Activated CD8-positive, alpha-beta T cell treated with anti-CD3 and anti-CD28 coated beads, Interleukin-2, amount 10 ng/mL, durations not matched to agents 7 days and 5 days (primary cell): Measurements from ENCODE around the gene ANK2. TPM values are rescaled to one million over a fixed set of nuclear protein-coding genes. Genes with fewer than 3 reads are reported as not detected.
"Not testable (repeated sequence)": the region's sequence is repeated elsewhere in the genome, so short reads cannot be mapped to it uniquely, and the experiment has no call there.

Experiments
- ATAC-seq: fragments of 150-1000 bp; cut with Tn5 transposase; one replicate; pipeline ENCODE4 v1.10.0; 2021; ENCODE audit warnings: moderate library complexity
- CTCF ChIA-PET: fragments of 350-600 bp; sonication (Branson Sonifier 250); formaldehyde crosslinking; loops from one replicate; lab custom pipeline; 2021; ENCODE audit warnings: antibody characterized with exemption; lab: Charles Lee
- POLR2A ChIA-PET: fragments of 350-600 bp; sonication (Branson Sonifier 250); formaldehyde crosslinking; loops from one replicate; lab custom pipeline; 2021; ENCODE audit warnings: antibody characterized with exemption; lab: Charles Lee
- DNase-seq: peaks from one replicate; pipeline ENCODE4 v3.0.0-alpha.2; 2020
- H3K27ac Mint-ChIP-seq: one replicate; pipeline ENCODE4 v1.8.0; 2021; ENCODE audit warnings: mild to moderate bottlenecking, mixed read lengths
- H3K27me3 Mint-ChIP-seq: one replicate; pipeline ENCODE4 v1.8.0; 2021; ENCODE audit warnings: low read depth, mixed read lengths
- H3K36me3 Mint-ChIP-seq: one replicate; pipeline ENCODE4 v1.8.0; 2021; ENCODE audit warnings: low read depth, mixed read lengths
- H3K4me1 Mint-ChIP-seq: one replicate; pipeline ENCODE4 v1.8.0; 2021; ENCODE audit warnings: low read depth, mixed read lengths
- H3K4me3 Mint-ChIP-seq: one replicate; pipeline ENCODE4 v1.8.0; 2021; ENCODE audit warnings: mild to moderate bottlenecking, mixed read lengths
- H3K9me3 Mint-ChIP-seq: one replicate; pipeline ENCODE4 v1.8.0; 2022; ENCODE audit warnings: mixed read lengths; ENCODE audit not compliant: insufficient read depth
- total RNA-seq, 2 experiments: library from RNA; stranded (reverse); gene quantifications; one replicate each; pipeline ENCODE4 v1.2.3, GENCODE V29; 2021

The ANK2 gene
- total RNA-seq, 2 experiments from 2014 or later = 0.47 to 1.5 TPM

DNA sequence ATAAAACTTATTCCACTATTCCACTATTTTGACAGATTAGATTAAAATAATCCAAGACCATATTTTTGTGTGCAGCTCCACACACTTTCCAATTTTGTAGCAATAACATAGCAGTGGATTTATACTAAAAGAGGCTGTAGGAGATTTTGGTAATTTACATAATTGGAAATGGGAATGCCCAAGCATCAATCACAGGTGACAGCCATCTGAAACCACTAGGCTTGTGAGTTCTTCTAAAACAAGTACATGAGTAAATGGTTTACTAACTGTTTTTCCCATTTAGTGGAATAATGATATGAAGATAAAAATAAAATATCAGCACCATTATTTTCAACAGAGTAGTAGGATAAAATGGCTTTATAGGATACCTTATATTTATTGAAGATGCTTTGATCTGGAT lies 4.4 kb downstream of the ANK2 start:
- DNase-seq (no peak), ATAC-seq (no peak)
- ChIA-PET POLR2A (no interaction called here), CTCF (no interaction called here)
- Mint-ChIP-seq H3K4me3 (no peak overlapping the region), H3K4me1 (peaks cover 2% of the 10 kb centered on the region), H3K27ac (no peak overlapping the region), H3K9me3 (no peaks in the 10 kb centered on the region), H3K36me3 (no peaks in the 10 kb centered on the region), H3K27me3 (peaks cover 2% of the 10 kb centered on the region)

- ChIA-PET CTCF (no interaction called here), POLR2A (no interaction called here)
- no peak overlapping the region for H3K4me3 Mint-ChIP-seq
- peaks cover 2% of the 10 kb centered on the region for H3K4me1 Mint-ChIP-seq
- H3K27ac Mint-ChIP-seq = no peak overlapping the region
- DNase-seq (no peak), ATAC-seq (no peak)
- H3K9me3 Mint-ChIP-seq = no peaks in the 10 kb centered on the region
- H3K36me3 Mint-ChIP-seq = no peaks in the 10 kb centered on the region
- no peaks in the 10 kb centered on the region for H3K27me3 Mint-ChIP-seq
Observed at GRCh38 chr4:113056318-113056717, 6.9 kb downstream of the ANK2 start.

GRCh38 chr4:113057891-113058290 lies 8.4 kb downstream of the ANK2 start:
- no peaks in the 10 kb centered on the region for H3K36me3 Mint-ChIP-seq
- H3K4me3 Mint-ChIP-seq = no peak overlapping the region
- CTCF ChIA-PET = no interaction called here
- H3K27me3 Mint-ChIP-seq = no peaks in the 10 kb centered on the region
- H3K4me1 Mint-ChIP-seq = no peaks in the 10 kb centered on the region
- POLR2A ChIA-PET = no interaction called here
- ATAC-seq = no peak
- no peak overlapping the region for H3K27ac Mint-ChIP-seq
- no peak for DNase-seq
- H3K9me3 Mint-ChIP-seq = no peaks in the 10 kb centered on the region

- Mint-ChIP-seq H3K27me3 (no peaks in the 10 kb centered on the region), H3K4me3 (no peak overlapping the region), H3K27ac (no peak overlapping the region), H3K36me3 (no peaks in the 10 kb centered on the region), H3K9me3 (no peaks in the 10 kb centered on the region), H3K4me1 (no peaks in the 10 kb centered on the region)
- POLR2A ChIA-PET = no interaction called here
- CTCF ChIA-PET = no interaction called here
- no peak for ATAC-seq
- DNase-seq = no peak
Observed at GRCh38 chr4:113059449-113060182, 10.2 kb downstream of the ANK2 start.

DNA sequence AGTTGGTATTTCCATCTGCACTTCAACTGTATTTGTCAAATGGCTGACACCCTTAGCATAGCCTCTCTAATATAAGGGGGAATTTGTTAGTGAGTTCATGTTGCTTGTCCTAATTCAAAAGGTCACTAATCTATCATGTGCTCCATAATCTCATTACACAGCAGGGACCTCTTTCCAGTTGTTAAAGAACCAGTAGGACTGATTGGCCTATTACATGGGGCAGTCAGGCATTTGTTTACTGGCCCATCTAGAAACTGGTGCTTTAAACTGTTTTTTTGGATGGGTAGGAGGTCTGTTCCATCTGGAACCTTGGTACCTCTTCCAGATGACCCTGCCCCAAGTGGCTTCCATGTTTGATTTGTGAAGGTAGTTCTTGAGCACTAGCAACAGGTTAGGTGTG lies 11.4 kb downstream of the ANK2 start:
- Mint-ChIP-seq H3K27me3 (no peaks in the 10 kb centered on the region), H3K4me3 (no peak overlapping the region), H3K9me3 (no peaks in the 10 kb centered on the region), H3K4me1 (no peaks in the 10 kb centered on the region), H3K27ac (no peak overlapping the region), H3K36me3 (no peaks in the 10 kb centered on the region)
- DNase-seq = no peak
- ChIA-PET POLR2A (no interaction called here), CTCF (no interaction called here)
- ATAC-seq = no peak

- no peak overlapping the region for H3K4me3 Mint-ChIP-seq
- H3K27ac Mint-ChIP-seq = no peak overlapping the region
- POLR2A ChIA-PET = no interaction called here
- ATAC-seq = no peak
- CTCF ChIA-PET = no interaction called here
- no peaks in the 10 kb centered on the region for H3K9me3 Mint-ChIP-seq
- H3K36me3 Mint-ChIP-seq = no peaks in the 10 kb centered on the region
- no peaks in the 10 kb centered on the region for H3K27me3 Mint-ChIP-seq
- H3K4me1 Mint-ChIP-seq = no peaks in the 10 kb centered on the region
- DNase-seq = no peak
Observed at GRCh38 chr4:113064244-113064643, 14.8 kb downstream of the ANK2 start.

- ChIA-PET POLR2A (no interaction called here), CTCF (no interaction called here)
- H3K9me3 Mint-ChIP-seq = no peaks in the 10 kb centered on the region
- no peaks in the 10 kb centered on the region for H3K4me1 Mint-ChIP-seq
- ATAC-seq (no peak), DNase-seq (no peak)
- H3K36me3 Mint-ChIP-seq = no peaks in the 10 kb centered on the region
- no peak overlapping the region for H3K27ac Mint-ChIP-seq
- H3K27me3 Mint-ChIP-seq = no peaks in the 10 kb centered on the region
- no peak overlapping the region for H3K4me3 Mint-ChIP-seq
Observed at GRCh38 chr4:113065629-113066028, 16.2 kb downstream of the ANK2 start.

DNA sequence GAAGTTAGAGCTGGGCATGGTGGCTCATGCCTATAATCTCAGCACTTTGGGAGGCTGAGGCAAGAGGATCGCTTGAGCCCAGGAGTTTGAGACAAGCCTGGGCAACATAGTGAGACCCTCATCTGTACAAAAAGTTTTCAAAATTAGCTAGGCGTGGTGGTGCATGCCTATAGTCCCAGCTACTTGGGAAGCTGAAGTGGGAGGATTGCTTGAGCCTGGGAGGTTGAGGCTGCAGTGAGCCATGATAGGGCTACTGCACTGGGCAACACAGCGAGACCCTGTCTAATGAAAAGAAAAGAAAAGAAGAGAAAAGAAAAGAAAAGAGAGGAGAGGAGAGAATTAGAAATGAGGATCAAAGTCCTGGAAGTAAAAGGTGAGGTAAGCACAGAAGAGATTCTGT lies 19.3 kb downstream of the ANK2 start:
- ATAC-seq, H3K36me3 Mint-ChIP-seq, H3K4me3 Mint-ChIP-seq, POLR2A ChIA-PET, H3K9me3 Mint-ChIP-seq, H3K4me1 Mint-ChIP-seq, DNase-seq, H3K27ac Mint-ChIP-seq, H3K27me3 Mint-ChIP-seq, CTCF ChIA-PET: not testable (repeated sequence)

GRCh38 chr4:113069212-113069892 lies 19.9 kb downstream of the ANK2 start:
- POLR2A ChIA-PET = interaction anchor here (0.7 kb wide), 1 partner anchor 90 kb away, joined by 3 read pairs; no protein-coding TSS in a partner anchor
- no peaks in the 10 kb centered on the region for H3K36me3 Mint-ChIP-seq
- no peak for ATAC-seq
- no peaks in the 10 kb centered on the region for H3K4me1 Mint-ChIP-seq
- H3K27ac Mint-ChIP-seq = no peak overlapping the region
- DNase-seq = no peak
- no peaks in the 10 kb centered on the region for H3K27me3 Mint-ChIP-seq
- CTCF ChIA-PET = no interaction called here
- no peak overlapping the region for H3K4me3 Mint-ChIP-seq
- no peaks in the 10 kb centered on the region for H3K9me3 Mint-ChIP-seq

- CTCF ChIA-PET = no interaction called here
- H3K27me3 Mint-ChIP-seq = no peaks in the 10 kb centered on the region
- no peaks in the 10 kb centered on the region for H3K4me1 Mint-ChIP-seq
- no peaks in the 10 kb centered on the region for H3K36me3 Mint-ChIP-seq
- DNase-seq = no peak
- H3K9me3 Mint-ChIP-seq = no peaks in the 10 kb centered on the region
- ATAC-seq = no peak
- no peak overlapping the region for H3K4me3 Mint-ChIP-seq
- no peak overlapping the region for H3K27ac Mint-ChIP-seq
- POLR2A ChIA-PET = no interaction called here
Observed at GRCh38 chr4:113070755-113071154, 21.3 kb downstream of the ANK2 start.

DNA sequence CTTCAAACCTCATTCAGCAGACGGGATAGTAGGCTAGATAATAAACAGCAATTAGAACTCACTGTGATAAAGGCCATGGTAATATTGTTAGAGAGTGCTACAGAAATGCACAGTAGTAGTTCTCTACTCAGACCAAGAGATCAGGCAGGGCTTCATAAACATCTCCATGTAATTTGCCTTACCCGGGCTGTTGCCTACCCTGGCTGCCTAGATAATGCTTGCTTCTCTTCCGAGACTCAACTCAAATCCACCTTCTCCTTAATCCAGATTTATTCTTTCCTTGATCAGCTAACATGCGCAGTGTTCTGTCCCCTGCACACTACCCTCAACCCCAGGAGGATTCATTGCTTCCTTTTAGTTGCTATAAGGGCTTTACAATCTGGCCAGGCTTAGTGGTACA lies 21.8 kb downstream of the ANK2 start:
- Mint-ChIP-seq H3K27me3 (no peaks in the 10 kb centered on the region), H3K36me3 (no peaks in the 10 kb centered on the region), H3K4me3 (no peak overlapping the region), H3K27ac (no peak overlapping the region), H3K4me1 (no peaks in the 10 kb centered on the region), H3K9me3 (no peaks in the 10 kb centered on the region)
- ChIA-PET POLR2A (no interaction called here), CTCF (no interaction called here)
- DNase-seq (no peak), ATAC-seq (no peak)

GRCh38 chr4:113071805-113072204 lies 22.4 kb downstream of the ANK2 start:
- Mint-ChIP-seq H3K4me1 (no peaks in the 10 kb centered on the region), H3K27ac (no peak overlapping the region), H3K9me3 (no peaks in the 10 kb centered on the region), H3K36me3 (no peaks in the 10 kb centered on the region), H3K4me3 (no peak overlapping the region), H3K27me3 (no peaks in the 10 kb centered on the region)
- no peak for ATAC-seq
- no peak for DNase-seq
- CTCF ChIA-PET = no interaction called here
- POLR2A ChIA-PET = no interaction called here
